Stimulated activated CD4-positive, alpha-beta T cell treated with anti-CD3 and anti-CD28 coated beads, TNF-alpha, amount 100 ng/mL, for 1 hour (primary cell): ENCODE measurements around the gene PTPN14.

Experiments used
- DNase-seq, 3 donors: peaks; one replicate each; pipeline ENCODE4 v3.0.0-alpha.2; 2020; ENCODE audit warnings: low read depth in 3 of 3, low spot score in 1 of 3

Gene PTPN14

DNA sequence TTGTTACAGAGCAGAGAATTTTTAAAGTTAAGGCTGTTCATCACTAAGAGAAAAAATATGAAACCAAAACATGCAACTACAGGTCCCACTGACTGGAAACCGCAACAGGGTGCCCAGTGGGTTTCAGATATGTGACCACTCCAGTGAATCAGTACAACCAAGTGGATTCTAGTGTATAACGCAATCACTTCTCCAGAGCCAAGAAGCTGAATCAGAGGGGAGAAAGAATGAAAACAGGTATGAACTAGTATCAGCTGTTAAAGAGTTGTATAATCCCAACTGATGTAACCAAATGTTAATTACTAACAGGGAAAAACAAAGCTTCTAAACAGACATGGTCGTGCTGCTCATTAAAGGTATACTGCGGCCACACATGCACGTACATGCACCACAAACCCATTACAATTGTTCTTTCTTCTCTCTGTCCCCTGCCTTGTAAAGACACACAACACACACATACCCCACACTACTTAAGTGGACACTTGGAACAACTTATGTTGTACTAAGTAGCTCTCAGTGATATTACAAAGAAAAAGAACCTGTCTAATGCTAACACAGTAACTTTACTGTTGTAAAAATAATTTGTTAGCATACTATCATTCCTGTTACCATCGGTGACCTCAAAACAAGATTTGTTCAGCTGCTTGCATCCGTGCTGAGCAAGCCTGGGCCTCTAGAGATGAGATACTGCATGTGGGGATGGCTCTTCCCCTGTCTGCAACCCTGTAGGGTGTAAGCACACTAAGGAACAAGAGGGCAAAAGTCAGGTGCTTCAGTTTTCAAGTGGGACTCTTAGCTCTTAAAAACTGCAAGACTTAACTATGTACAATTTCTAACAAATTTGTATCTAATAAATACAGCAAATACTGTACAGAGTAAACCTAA is 74.2 kb downstream of the PTPN14 start:
- no peak for DNase-seq

DNA sequence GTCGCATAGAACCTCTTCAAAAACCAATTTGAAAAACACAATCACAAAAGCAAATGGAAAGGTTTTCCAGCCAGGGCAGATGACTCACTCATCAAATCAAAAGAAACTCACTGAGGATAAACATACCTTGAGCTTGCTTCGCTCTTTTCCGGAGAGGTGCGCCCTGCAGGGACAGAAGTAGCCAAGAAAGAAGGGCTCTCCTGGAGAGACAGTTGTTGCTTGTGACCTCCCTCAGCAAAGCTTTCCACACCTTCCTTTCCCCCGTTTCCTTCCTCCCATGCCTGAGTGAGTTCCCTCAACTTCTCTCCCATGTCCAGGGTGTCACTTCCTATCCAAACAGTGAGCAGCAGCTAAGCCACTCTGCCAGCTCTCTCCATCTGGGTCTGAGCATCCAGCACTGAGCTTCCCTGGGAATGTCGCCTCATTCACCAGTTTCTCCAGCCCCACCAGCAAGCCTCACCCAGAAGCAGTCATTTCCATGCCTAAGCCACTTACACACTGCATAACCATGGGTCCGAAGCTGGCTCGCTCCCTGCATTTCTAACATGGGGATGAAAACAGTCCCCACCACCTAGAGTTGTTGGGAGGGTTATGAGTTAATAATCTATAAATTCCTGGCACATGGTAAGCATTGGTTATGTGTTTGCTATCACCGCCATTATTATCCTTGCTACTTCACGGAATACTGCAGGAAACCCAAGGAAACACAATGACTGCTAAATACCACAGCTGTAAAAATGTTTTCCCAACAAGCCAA is 75.0 kb downstream of the PTPN14 start:
- DNase-seq, result no peak

DNA sequence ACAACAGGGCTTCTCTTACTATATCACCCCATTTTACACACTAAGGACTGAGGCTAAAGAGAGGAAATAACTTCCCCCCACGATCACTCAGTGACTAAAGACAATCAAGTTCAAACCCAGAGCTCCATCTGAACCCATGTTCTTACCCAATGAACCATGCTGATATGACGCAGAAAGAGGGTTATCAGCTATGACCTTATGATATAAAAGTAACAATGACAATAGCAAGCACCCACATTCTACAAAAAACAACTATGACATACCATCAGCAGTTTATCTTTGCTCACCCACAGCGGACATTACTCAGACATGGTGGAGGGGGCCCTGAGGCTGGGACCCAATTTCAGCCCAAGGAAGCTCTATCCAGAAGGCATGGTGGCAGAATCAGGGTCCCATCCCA is 75.7 kb downstream of the PTPN14 start:
- no peak for DNase-seq

DNA sequence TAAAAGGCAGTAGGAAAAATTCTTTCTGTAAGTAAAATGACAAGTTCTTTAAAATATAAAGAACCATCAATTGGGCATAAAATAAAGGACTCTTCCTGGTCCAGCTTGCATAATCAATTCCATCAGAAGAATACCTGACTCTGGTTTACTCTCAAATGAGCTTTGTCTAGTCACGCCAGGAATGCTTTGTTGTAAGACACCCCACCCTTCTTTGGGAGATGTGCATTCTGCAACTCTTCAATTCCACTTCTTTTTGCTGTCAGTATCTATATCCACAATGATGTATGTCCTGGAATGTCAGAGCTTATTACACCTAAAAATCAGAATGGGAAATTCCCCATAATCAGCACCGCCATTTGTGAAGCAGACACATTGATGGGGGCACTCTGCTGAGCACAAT is 76.1 kb downstream of the PTPN14 start:
- no peak for DNase-seq

DNA sequence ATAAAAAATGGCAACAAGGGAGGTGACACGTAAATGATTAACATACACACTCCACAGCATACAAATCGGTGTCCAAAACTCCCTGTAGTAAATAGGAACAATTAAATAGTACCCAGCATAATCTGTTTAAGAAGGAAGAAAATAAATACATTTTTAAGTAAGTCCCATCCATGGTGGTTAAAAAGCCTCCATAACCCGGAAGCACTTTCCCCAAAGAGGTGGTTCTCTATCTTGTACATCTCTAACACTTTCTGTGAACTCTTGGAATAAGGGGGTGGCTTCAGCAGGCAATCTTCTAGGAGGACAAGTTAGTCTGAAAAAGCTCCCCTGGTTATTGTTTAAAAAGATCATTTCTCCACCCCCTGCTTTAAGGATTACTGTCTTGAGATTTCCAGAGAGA is 76.9 kb downstream of the PTPN14 start:
- DNase-seq, result no peak

DNA sequence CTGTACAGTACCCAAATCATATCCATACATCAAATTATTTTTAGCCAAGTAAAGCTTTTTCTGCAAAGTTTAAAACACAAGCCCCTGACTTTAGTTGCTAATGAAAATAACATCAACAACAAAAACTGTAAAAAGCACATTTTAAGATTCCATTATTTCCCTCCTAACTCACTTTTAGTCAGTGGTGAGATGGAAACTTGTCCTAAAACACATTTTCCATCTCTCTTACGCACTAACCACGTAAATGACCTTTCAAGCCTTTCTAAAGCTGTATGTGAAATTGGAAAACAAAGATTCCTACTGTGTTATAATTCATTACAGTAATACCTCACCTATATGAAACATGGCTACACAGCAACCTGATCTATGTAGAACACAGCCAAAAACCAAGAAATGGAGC is 77.5 kb downstream of the PTPN14 start:
- no peak for DNase-seq

DNA sequence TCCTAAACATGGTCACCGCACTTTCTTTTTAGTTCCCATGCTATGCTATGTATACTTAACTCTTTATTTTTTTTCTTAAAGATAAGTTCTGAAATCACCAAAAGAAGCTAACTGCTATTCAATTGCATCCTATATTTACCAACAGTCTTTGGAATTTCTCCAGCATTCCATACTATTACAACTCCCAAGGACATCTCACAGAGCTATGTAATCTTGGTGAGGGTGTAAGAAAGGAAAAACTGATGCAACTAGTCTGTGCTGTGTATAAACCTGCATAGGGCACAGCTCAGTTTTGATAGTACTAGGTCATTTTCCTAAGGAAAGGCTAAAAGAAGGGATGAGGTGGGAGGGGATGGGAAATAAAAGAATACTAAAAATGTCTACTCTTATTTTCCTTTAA is 78.0 kb downstream of the PTPN14 start:
- DNase-seq, result no peak

DNA sequence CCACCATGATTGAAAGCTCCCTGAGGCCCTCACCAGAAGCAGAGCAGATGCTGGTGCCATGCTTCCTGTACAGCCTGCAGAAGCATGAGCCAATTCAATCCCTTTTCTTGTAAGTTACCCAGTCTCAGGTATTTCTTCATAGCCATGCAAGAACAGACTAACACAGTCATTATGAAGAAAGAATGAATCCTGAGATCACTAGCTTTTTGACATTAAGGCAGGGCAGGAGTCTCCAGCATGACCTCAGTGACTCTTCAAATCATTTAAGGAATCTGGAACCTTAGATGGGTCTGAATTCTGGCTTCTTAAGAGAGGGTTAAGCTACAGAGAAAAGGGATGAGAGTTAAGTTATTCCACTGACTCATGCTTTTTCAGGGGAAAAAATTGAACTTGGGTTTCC is 79.0 kb downstream of the PTPN14 start:
- no peak for DNase-seq

DNA sequence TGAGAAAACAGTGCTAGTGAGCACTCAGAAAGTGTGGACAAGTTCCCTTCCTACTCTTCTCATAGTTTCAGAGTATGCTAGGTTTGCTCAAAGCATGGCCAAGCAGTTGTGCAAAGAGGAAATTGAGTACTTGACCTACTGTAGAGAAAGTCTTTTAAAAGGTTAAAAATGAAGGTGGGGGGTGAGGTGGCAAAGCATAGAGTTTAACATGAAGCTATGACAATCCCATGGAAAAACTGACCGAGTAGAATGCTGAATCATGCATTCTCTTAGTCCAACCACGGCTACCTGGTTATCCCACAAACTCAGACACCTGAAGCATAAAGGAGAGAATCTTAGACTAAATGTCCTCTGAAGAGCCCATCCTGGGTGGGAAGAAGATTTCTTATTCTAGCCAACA is 79.9 kb downstream of the PTPN14 start:
- no peak for DNase-seq

DNA sequence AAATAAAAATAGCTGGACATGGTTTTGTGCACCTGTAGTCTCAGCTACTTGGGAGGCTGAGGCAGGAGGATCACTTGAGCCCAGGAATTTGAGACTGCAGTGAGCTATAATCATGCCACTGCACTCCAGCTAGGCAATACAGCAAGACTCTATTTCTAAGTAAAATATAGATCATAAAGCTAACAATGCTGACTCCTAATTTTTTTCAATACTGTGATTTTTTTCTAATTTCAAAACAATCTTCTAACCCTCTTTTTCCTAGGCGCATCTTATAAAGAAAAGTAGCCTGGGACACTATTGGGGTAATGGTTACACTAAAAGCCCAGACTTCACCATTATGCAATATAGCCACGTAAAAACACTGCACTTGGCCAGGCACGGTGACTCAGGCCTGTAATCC is 81.3 kb downstream of the PTPN14 start:
- no peak for DNase-seq

DNA sequence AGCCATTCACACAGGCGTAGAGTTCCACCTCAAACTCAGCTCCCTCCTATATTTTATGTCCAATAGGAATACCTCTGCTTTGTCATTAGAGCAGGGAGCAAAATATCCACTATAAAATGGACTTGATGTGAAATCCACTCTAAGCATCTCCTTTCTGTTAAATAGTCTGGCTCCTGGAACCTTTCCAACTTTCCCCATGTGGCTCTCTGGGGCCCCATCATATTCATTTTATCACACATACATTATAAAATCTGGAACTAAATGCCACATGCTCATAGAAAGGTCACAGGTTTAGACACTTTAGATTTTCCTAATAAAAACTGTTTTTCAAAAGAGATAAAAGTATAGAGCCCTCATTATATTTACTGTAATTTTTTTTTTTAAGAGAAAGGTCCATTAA is 82.1 kb downstream of the PTPN14 start:
- no peak for DNase-seq

DNA sequence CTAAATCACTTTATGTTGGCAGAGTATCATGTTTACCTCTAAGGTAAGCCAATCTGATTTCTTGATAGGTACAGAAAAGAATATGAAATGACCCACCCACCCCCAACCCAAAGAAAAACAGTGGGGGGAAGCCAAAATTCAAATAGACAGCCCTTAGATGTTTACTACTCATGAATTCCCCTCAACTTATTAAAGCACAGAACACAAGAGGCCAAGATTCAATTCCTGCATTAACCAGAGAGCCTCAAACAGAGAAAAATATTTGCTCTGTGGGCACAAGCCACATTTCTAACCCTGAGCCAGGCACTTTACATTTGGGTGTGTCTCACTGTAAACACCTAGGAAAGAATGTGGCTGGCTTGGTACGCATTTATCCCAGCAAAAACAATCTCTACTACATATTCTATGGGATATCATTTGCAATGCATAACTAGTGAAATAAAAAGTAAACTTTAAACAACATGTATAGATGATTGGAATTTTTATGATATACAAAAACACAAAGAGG is 84.3 kb downstream of the PTPN14 start:
- DNase-seq, result no peak

DNA sequence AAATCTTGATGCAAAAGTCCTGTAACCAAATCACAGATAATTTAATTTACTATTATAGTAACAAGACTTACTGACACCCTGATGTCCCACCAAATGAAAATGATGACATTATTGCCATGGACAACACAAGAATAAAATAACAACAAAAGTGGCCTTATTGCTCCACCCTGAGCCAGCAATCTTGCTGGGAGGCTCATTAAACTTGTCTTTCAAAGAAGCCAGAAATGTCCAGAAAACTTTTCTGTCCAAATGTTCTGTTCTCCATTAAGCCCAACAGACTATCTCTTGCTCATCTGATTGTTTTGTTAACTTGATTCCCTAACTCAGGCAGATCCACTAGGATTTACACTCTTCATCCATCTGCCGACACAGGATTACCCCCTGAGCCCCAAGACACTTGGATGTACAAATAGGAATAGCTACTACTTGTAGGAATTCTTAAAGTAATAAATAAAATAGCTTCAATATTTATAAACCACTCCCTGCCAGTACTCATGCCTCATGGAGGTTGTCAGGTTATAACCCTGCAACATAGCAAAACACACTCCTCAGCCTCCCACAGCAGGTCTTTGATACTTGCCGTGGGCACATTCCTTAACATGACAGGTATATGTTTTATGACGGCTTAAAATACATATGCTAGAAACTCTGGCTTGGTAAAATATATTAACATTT is 84.9 kb downstream of the PTPN14 start:
- DNase-seq, result no peak

DNA sequence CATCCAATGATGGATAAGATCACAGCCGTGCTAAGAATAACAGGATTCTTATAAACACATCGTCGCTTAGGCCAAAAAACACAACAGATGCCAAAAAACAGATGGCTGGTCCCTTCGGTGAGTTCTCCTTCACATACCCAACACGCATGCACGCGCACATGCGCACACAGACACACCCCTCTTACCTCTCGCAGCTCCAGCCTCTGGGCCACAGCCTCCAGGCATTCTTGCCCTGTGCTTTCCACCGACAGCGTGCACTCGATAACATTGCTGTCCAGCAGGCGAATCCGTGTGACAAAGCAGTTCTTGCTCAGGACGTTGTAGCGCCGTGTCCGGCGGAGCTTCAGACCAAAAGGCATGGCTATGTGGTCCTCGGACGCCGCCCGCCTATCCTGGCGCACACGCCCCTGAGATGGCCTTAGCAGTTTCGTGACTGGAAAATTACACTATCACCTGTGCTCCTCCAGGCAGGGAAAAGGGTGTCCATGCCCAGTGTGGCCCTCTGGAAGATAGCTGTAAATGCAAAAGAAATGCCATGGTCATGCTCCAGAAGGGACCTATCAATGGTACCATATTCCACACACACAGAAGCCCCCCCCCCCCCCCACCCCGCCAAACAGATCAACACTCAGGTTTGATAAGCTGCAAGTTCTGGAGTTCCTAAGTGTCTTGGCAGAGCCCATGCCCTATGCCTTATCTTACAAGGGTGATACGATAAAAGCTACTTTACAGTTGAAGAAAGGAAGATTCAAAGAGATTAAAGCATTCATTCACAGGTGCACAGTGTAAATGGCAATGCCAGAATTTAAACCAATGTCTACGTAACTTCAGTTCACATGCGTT is 86.7 kb downstream of the PTPN14 start:
- no peak for DNase-seq

DNA sequence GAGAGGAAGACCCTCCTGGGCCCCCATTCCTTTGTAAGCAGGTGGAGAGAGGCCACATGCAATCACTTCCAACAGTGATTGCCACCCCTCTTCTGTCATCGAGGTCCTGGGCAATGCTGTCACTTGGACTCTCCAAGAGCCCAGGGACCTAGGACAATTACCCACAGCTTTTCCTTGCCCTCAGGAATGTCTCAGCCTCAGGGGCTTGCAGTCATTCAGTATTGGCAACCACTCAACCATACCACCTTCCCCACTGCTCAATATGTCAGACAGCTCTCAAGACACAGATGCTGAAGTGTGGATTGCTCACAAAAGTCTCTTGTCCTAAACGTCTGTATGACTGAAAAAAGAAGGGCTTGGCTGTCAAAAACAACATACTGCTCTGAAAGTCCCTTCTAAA is 87.8 kb downstream of the PTPN14 start:
- no peak for DNase-seq

DNA sequence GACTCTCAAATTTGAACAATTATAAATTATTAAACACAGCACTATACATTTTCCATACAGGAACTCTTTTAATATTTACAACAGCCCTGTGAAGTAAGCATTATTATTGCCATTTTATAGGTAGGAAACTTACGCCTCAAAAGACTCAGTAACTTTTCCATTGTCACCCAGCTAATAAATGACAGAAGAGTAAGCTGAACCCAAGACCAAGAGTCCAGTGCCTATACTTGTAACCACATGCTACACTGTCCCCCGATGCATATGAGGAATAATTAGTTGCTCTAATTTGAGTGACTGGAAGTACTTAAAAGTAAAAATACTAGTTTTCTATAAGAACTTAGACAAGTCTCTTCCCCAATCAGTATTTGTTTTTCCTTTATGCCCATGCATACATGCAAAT is 88.5 kb downstream of the PTPN14 start:
- no peak for DNase-seq

DNA sequence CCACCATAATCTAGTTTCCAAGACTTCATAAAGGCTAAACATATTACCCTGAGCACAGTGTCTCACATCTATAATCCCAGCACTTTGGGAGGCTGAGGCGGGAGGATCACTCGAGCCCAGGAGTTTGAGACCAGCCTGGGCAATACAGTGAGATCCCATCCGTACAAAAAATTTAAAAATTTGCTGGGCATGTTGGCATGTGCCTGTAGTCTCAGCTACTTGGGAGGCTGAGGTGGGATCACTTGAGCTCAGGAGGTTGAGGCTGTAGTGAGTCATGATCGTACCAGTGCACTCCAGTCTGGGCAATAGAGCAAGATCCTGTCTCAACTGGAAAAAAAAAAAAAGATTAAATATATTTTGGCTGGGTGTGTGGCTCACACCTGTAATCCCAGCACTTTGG is 90.1 kb downstream of the PTPN14 start:
- DNase-seq, result no peak

DNA sequence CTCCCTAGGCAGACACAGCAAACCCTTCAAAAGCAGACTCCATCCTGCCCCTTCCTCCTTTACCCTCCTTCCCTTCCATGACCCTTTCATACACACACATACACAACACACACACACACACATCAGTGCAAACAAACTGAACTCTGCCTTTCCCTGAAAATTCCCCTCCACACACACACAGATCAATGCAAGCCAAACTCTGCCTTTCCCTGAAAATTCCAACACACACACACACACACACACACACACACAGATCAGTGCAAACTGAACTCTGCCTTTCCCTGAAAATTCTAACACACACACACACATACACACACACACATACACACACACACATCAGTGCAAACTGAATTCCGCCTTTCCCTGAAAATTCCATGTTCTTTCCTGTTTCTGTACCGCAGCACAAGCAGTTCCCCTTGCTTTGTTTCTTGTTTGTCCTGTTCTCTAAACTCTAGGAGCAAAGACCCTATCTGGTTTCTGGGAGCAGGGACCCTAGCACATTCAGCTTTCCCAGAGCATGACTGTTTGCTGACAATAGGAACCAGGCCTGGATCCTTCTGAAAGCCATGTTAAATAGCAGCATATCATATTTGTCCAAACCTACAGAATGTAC is 91.0 kb downstream of the PTPN14 start:
- no peak for DNase-seq

DNA sequence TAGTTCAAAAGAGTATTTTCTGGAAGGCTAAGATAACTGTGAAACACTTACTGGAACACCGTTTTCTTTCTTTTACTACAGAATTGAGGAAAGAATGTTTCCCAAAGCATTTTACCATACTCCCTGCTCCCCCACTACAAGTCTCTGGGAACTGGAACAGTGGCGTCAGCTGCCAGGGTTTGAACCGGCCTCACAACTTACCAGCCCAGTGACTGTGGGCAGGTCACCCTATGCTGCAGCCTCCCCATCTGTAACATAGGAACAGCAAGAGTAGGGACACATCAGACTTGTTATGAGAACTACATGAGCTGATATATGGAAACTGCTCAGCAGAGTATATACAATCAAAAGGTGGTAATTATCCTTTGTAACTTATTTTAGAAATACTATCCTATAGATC is 91.5 kb downstream of the PTPN14 start:
- no peak for DNase-seq

DNA sequence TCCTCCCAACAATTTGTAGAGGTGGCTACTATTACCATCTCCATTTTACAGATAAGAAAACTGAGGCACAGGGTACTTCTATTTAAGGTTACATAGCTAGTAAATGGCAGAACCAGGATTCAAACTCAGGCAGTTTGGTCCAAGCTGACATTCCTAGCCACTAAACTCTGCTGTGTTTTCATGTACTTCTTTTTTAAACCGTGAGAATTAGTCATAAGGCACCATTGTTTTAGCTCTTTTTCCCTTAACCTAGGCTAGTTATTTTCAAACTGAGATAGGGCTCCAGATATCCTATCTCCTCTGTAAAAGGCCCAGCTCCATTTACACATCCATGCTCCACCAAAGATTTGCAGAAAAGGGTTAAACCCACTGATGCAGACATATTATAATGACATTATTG is 92.9 kb downstream of the PTPN14 start:
- DNase-seq, result no peak
